Mononuclear cell (primary cell): ENCODE results near the gene SEMA6D. TPM values are rescaled to one million over a fixed set of nuclear protein-coding genes. Genes with fewer than 3 reads are reported as not detected.

Experiments used
- H3K27me3 ChIP-seq: 2 replicates; pipeline ENCODE4 v1.6.0; 2011; ENCODE audit warnings: low read length, control low read depth; ENCODE audit not compliant: insufficient read depth
- H3K4me1 ChIP-seq: 2 replicates; pipeline ENCODE4 v1.5.1; 2011; ENCODE audit warnings: mild to moderate bottlenecking, low read length, control low read depth; ENCODE audit not compliant: insufficient read depth
- H3K4me3 ChIP-seq: 2 replicates; pipeline ENCODE4 v1.5.1; 2011; ENCODE audit warnings: mild to moderate bottlenecking, low read length, moderate library complexity
- H3K9me3 ChIP-seq: 2 replicates; pipeline ENCODE4 v1.5.1; 2011; ENCODE audit warnings: low read depth, mild to moderate bottlenecking, control low read depth, low read length
- total RNA-seq: library from RNA; depleted of rRNA; stranded (reverse); fragments of >200 nt; gene quantifications from one replicate; pipeline ENCODE4 v1.2.3, GENCODE V29; 2012

SEMA6D gene
- total RNA-seq, 1 donor = under 0.01 TPM

DNA sequence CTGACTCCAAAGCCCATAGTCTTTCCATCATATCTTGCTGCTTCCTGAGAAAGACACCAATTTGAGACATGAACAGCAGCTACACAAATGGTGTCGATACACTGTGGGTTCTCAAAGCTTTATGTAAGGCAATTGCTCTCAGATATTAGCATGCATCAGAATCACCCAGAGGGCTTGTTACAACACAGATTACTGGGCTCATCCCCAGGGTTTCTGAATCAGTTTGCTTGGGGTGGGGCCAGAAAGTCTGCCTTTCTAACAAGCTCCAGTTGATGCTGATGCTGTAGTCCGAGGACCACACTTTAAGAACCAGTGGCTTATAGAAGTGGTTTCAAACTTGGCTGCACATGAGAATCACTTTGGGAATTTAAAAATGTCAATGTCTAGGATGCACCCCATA is 86.5 kb downstream of the SEMA6D start:
- no peaks in the 10 kb centered on the region for H3K27me3 ChIP-seq
- no peak overlapping the region for H3K4me3 ChIP-seq
- no peaks in the 10 kb centered on the region for H3K4me1 ChIP-seq
- no peaks in the 10 kb centered on the region for H3K9me3 ChIP-seq

DNA sequence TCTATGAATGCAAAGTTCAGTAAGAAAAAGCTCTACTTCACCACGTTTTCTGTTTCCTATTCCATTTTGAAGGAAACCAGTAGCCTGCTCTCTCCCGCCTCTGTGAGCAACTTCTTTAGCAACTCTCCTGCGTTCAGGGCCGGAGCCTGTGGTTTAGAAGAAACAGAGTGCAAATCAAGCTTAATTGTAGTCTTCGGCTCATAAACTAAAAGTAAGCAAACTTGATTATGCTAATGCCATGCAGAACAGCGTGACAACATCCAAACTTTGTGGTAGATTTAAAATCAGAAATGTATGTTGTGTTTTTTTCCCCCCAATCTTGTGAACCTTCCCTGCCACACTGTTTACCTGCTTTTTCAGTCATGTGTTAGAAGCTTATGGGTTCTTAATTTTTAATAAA is 87.4 kb downstream of the SEMA6D start:
- Histone ChIP-seq H3K9me3 (no peaks in the 10 kb centered on the region), H3K4me1 (no peaks in the 10 kb centered on the region), H3K4me3 (no peak overlapping the region), H3K27me3 (no peaks in the 10 kb centered on the region)

DNA sequence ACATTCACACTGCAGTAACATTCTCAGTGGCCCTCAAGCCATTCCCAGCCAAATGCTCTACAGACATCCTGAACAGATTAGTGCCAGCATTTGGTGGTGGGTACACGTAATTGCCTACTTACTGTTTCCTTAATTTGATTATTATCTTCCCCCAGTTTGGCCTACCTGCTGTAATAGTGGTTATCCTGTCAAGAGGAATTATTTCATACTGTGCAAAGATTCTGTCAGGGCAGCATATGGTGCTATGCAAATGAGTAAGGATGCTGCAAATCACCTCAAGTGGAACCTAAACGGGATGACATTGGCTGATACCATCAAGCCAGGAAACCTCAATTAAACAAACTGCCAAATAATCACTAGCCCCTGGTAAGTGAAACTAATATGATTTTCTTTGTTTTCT is 88.7 kb downstream of the SEMA6D start:
- H3K9me3 ChIP-seq = no peaks in the 10 kb centered on the region
- H3K4me1 ChIP-seq = no peaks in the 10 kb centered on the region
- no peaks in the 10 kb centered on the region for H3K27me3 ChIP-seq
- H3K4me3 ChIP-seq = no peak overlapping the region

DNA sequence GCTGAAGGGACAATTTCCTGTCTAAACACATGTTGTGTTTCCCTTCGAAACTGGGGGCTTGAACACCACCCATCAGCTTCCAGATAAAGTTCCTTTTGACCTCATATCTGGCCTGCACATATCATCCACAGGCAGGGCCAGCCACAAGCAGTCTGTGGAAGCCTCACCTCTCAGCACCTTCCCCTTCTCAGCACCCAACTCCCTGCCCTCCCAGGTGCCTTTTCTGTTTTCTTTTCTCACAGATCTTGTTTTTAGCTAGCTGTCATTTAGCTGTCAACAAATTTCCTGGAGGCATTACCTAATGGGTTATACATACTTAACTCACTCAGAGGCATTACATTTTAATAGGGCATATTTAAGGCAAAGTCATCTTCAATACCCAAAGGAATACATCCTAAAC is 93.9 kb downstream of the SEMA6D start:
- Histone ChIP-seq H3K4me3 (no peak overlapping the region), H3K27me3 (no peaks in the 10 kb centered on the region), H3K4me1 (no peaks in the 10 kb centered on the region), H3K9me3 (no peaks in the 10 kb centered on the region)

DNA sequence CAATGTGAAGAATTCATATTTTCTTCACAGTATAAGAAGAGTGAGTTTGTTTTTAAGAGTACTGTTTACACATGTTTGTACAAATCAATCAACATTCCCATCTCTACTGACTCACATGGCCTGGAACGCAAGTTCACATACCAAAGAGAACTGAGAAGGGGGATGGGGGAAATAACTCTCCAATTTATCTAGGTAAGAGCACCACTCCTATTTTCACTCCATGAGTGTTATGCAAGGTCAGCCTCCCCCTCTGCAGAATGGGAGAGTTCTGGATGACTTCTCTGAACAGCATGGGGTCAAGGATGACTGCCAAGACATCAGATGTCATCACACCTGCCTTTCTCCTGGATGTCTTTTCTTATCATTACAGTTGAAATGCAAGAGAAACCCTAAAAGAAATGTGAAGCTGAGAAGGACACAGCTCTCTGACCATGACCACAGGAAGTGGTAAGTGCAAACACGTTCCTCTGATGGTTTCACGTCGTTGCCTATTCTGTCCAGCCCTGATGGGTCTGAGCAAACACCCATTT is 95.2 kb downstream of the SEMA6D start:
- Histone ChIP-seq H3K4me3 (no peak overlapping the region), H3K9me3 (no peaks in the 10 kb centered on the region), H3K4me1 (no peaks in the 10 kb centered on the region), H3K27me3 (no peaks in the 10 kb centered on the region)

DNA sequence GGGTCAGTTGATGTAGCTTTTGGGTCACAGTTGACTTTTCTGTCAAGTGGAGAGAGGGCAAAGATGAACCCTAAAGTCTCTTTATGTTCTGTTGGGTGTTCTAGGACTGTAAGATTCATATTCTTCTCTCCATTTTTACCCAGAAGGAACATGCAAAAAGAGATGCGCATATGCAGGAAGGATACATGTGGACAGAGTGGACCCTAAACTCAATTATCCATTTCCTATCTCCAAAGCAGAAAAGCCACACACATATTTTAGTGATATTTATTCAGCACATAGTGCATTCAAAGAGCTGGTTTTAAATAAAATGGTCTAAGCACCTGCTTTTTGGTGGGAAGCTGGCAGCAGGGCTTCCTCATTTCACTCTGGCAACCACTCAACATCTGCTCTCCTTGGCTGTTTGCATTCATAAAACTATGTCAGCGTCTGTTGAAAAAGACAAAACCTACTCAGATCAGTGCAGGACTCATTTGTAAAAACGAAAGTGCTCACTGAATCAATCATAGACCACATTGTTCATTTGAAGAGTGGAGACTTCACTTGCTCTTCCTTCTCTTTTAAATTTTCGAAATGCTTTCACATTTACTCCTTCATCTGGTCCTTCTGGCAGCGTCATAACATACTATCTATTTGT is 96.6 kb downstream of the SEMA6D start:
- Histone ChIP-seq H3K9me3 (no peaks in the 10 kb centered on the region), H3K27me3 (no peaks in the 10 kb centered on the region), H3K4me3 (no peak overlapping the region), H3K4me1 (no peaks in the 10 kb centered on the region)

DNA sequence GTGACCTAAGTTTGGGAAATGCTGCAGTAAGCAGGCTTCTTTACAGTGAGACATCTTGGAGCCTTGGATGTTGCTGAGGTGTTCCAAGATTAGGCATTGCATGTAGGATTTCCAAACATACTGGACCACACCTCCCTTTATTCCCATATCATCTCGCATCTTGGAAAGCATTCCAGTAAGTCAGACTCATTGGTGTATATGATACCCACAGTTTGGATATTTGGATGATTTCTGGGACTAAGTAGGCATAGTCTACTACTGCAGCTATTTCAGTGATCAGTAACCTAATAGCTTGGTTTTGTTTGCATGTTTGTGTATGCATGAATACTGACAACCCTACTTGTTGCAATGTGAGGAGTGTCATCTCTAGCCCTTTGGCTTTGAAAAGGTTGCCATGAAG is 97.3 kb downstream of the SEMA6D start:
- H3K27me3 ChIP-seq = no peaks in the 10 kb centered on the region
- no peaks in the 10 kb centered on the region for H3K4me1 ChIP-seq
- H3K9me3 ChIP-seq = no peaks in the 10 kb centered on the region
- H3K4me3 ChIP-seq = no peak overlapping the region

DNA sequence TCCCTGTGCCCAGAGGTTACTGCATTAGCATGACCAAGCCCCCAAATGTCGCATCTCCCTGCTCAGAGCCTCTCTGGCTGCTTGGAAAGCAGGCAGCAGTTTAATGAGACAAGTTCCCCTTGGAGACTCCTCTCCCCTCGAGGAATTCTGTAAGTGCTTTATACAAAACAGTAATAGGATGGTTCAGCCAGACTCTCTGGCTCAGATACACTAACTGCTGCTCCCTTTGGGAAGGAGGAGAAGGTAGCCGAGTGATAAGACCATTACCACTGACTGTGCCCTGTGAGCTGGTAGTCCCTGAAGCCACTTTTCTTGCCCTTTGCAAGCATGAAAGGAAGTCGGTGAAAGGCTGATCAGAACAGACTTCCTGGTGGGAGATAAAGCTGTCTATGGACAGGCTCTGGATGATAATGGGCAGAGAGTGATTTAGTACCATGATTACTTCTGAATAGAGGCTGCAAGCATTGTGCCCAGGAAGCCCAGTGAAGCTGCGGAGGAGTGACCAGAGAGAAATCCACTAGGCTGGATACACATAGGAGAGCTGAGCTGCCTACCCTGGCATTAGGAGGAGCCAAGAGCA is 100.8 kb downstream of the SEMA6D start:
- H3K27me3 ChIP-seq = no peaks in the 10 kb centered on the region
- no peak overlapping the region for H3K4me3 ChIP-seq
- H3K9me3 ChIP-seq = no peaks in the 10 kb centered on the region
- H3K4me1 ChIP-seq = no peaks in the 10 kb centered on the region

DNA sequence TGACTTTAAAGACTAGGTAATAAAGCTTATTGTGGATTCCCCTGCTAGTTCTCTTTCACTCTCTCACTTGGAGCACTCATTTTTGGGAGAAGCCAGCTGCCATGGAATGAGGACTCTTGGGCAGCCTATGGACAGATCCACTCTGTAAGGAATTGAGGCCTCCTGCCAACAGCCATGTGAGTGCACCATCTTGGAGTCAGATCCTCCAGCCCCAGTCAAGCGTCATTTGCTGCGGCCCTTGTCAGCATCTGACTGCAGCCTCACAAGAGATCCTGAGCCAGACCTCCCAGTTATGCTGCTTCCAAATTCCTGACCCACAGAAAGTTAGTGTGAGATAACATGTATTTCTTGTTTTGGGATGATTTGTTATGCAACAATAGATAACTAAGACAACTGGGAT is 101.9 kb downstream of the SEMA6D start:
- H3K9me3 ChIP-seq = no peaks in the 10 kb centered on the region
- H3K27me3 ChIP-seq = no peaks in the 10 kb centered on the region
- H3K4me3 ChIP-seq = no peak overlapping the region
- no peaks in the 10 kb centered on the region for H3K4me1 ChIP-seq

DNA sequence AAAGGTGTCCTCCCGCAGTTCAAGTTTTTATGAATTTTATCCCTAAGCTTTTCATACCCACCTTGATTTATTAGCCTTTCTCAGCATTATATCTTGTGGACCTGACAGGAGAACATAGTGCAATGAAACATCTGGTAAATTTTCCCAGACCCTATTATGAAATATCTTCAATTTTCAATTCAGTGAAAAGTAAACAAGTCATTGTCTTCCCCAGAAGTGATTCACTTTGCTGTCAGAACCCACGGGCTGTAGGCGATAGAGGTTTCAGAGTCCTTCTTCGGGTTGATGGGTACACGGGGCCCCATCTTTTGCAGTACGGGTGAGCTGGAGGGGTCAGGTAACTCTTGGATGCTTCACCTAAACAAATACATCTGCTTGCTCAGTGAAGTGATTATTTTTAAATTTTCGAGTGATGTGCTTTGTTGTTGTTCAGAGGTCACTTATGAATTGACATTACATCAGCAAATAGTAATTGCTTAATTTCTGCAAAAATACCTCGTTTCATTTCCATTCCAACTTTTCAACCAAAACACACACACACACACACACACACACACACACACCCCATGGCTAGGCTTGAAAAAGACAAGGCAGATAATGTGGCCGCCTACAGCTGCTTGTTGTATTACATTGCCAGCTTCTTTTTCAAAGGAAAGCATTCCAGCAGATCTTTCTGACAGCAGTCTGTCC is 102.9 kb downstream of the SEMA6D start:
- Histone ChIP-seq H3K27me3 (no peaks in the 10 kb centered on the region), H3K9me3 (no peaks in the 10 kb centered on the region), H3K4me3 (no peak overlapping the region), H3K4me1 (no peaks in the 10 kb centered on the region)

DNA sequence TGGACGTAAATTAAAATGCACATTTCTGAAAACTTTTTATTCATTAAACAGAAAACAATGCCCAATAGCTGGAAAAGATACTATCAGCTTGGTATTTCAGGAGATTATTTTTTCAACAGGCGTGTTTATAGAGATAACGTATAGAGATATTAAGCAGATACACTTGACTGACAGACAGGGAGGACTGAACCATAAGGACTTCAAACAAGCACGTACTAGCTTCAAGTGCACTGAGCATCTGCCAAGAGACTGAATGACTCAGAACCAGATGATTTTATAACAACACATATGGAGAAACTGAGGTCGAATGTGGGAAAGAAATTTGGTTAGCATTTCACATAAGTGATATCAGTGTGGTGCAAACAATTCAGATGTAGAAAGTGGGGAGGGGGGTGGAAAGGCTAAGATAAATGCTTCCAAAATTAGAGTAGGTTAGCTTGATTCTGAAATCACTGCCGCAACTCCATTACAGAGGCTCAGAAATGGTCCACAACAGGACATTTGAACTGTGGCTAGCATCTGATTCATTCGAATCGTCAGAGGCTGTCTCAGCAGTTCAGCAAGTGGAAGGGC is 103.5 kb downstream of the SEMA6D start:
- no peaks in the 10 kb centered on the region for H3K4me1 ChIP-seq
- no peaks in the 10 kb centered on the region for H3K9me3 ChIP-seq
- no peaks in the 10 kb centered on the region for H3K27me3 ChIP-seq
- no peak overlapping the region for H3K4me3 ChIP-seq

DNA sequence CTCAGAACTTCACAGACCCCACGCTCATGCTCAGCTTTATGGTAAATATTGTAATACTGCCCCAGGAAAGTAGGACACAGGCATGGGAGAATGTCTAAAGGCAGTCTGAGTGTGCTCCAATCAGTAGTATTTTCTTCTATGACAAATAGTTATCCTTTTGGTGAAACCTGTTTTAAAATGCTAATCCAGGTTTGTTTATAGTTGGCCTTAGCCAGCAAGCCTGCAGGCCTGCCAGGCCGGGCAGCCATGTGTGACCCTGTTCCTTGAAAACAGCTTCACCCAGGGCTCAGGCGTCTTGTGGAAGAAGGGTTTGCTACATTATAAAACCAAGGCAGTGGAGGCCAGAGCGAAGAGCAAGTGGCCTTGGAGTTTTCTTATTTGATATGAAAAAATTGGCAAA is 104.7 kb downstream of the SEMA6D start:
- H3K4me3 ChIP-seq = no peak overlapping the region
- H3K9me3 ChIP-seq = no peaks in the 10 kb centered on the region
- H3K27me3 ChIP-seq = no peaks in the 10 kb centered on the region
- no peaks in the 10 kb centered on the region for H3K4me1 ChIP-seq
